Natural killer cell (primary cell): ENCODE measurements around the gene RPRM. TPM values are rescaled to one million over a fixed set of nuclear protein-coding genes. Genes with fewer than 3 reads are reported as not detected.

Experiments
- ATAC-seq, 3 donors: fragments of 150-1000 bp in 2 of 3; fragments of 200-7000 bp in 1 of 3; cut with Tn5 transposase; 1 replicate in 1 of 3; 2 replicates in 2 of 3; pipeline ENCODE4 v1.10.0; 2021; ENCODE audit warnings: mild to moderate bottlenecking in 2 of 3, moderate library complexity in 2 of 3
- DNase-seq, 2 donors: peaks; one replicate each; pipeline versions ENCODE4 v3.0.0 to v3.0.0-alpha.2; 2013 to 2021; ENCODE audit warnings: mixed read lengths in 1 of 2
- H3K27ac ChIP-seq: one replicate; pipeline ENCODE4 v1.5.1; 2013; ENCODE audit warnings: mild to moderate bottlenecking, low read length
- H3K27me3 ChIP-seq: one replicate; pipeline ENCODE4 v1.6.1; 2013; ENCODE audit warnings: low read length; ENCODE audit not compliant: control insufficient read depth, insufficient read depth
- H3K36me3 ChIP-seq: one replicate; pipeline ENCODE4 v1.6.1; 2013; ENCODE audit warnings: low read length; ENCODE audit not compliant: control insufficient read depth, insufficient read depth
- H3K4me1 ChIP-seq: one replicate; pipeline ENCODE4 v1.6.1; 2013; ENCODE audit warnings: low read length; ENCODE audit not compliant: control insufficient read depth, insufficient read depth
- H3K4me3 ChIP-seq: one replicate; pipeline ENCODE4 v1.5.1; 2013; ENCODE audit warnings: low read length
- H3K9me3 ChIP-seq: one replicate; pipeline ENCODE4 v1.6.1; 2013; ENCODE audit warnings: low read length; ENCODE audit not compliant: control insufficient read depth, insufficient read depth
- H3K27ac Mint-ChIP-seq, 2 donors: one replicate each; pipeline ENCODE4 v1.8.0; 2022; ENCODE audit warnings: mild to moderate bottlenecking in 2 of 2, mixed read lengths in 2 of 2, moderate library complexity in 1 of 2
- H3K27me3 Mint-ChIP-seq, 2 donors: one replicate each; pipeline ENCODE4 v1.8.0; 2022; ENCODE audit warnings: low read depth in 2 of 2, mixed read lengths in 2 of 2
- H3K36me3 Mint-ChIP-seq: one replicate; pipeline ENCODE4 v1.8.0; 2022; ENCODE audit warnings: mixed read lengths
- H3K4me1 Mint-ChIP-seq, 2 donors: one replicate each; pipeline ENCODE4 v1.8.0; 2022; ENCODE audit warnings: mixed read lengths in 2 of 2
- H3K4me3 Mint-ChIP-seq: one replicate; pipeline ENCODE4 v1.8.0; 2022; ENCODE audit warnings: mild to moderate bottlenecking, moderate library complexity, mixed read lengths
- H3K9me3 Mint-ChIP-seq, 2 donors: one replicate each; pipeline ENCODE4 v1.8.0; 2022; ENCODE audit warnings: mixed read lengths in 2 of 2
- CTCF ChIP-seq: fragments of 200-600 bp; IDR thresholded peaks from one replicate; pipeline ENCODE4 v1.8.0; 2022; ENCODE audit warnings: antibody characterized with exemption
- WGBS: methylation state at CpG from one replicate; pipeline ENCODE4 v1.1.7; 2013; ENCODE audit warnings: missing lambda C conversion rate; ENCODE audit not compliant: insufficient coverage; 5-methylcytosine and 5-hydroxymethylcytosine counted together
- intact Hi-C: fragments of 100-400 bp; cut with micrococcal nuclease; formaldehyde crosslinking; loops from one replicate; pipeline ENCODE4 v1.14.2; 2022
- total RNA-seq, 4 donors: library from RNA; stranded (reverse); fragments of 120-200 nt in 1 of 4; gene quantifications; one replicate each; pipeline versions ENCODE4 v1.2.3 to v1.2.4, GENCODE V29; 2013 to 2022

The RPRM gene
- total RNA-seq, 3 donors from 2014 or later (not counting 1 experiment from before 2014, with no cell fraction given): not detected

GRCh38 chr2:153476491-153476815, 2.1 kb downstream of the RPRM start:
- whole genome bisulfite sequencing: 9% methylated on average over 7 of the region's 7 CpGs
- no peak overlapping the region for H3K4me3 Mint-ChIP-seq
- Histone ChIP-seq H3K4me1 (peaks cover 22% of the 10 kb centered on the region), H3K36me3 (no peaks in the 10 kb centered on the region), H3K9me3 (no peaks in the 10 kb centered on the region), H3K4me3 (no peak overlapping the region), H3K27me3 (peaks cover 30% of the 10 kb centered on the region), H3K27ac (no peak overlapping the region)
- DNase-seq: no peak
- intact Hi-C loops: no loop called here
- H3K36me3 Mint-ChIP-seq: no peaks in the 10 kb centered on the region
- TF ChIP-seq CTCF: no peak
- ATAC-seq: no peak
- peaks cover 32 to 52% of the 10 kb centered on the region in 2 donors for H3K27me3 Mint-ChIP-seq
- peaks cover 13 to 17% of the 10 kb centered on the region in 2 donors for H3K4me1 Mint-ChIP-seq
- H3K9me3 Mint-ChIP-seq: no peaks in the 10 kb centered on the region
- no peak overlapping the region for H3K27ac Mint-ChIP-seq

- H3K9me3 ChIP-seq: no peaks in the 10 kb centered on the region
- peaks cover 13 to 17% of the 10 kb centered on the region in 2 donors for H3K4me1 Mint-ChIP-seq
- peaks cover 35 to 50% of the 10 kb centered on the region in 2 donors for H3K27me3 Mint-ChIP-seq
- intact Hi-C loops: no loop called here
- no peak for ATAC-seq
- peaks cover 29% of the 10 kb centered on the region for H3K27me3 ChIP-seq
- no peaks in the 10 kb centered on the region for H3K36me3 ChIP-seq
- WGBS: 71% methylated on average over 1 of the region's 2 CpGs
- no peaks in the 10 kb centered on the region for H3K9me3 Mint-ChIP-seq
- H3K27ac Mint-ChIP-seq: no peak overlapping the region
- H3K4me3 Mint-ChIP-seq: peak overlapping the region; percentile 6
- H3K36me3 Mint-ChIP-seq: no peaks in the 10 kb centered on the region
- H3K27ac ChIP-seq: no peak overlapping the region
- TF ChIP-seq CTCF: no peak
- H3K4me3 ChIP-seq: no peak overlapping the region
- H3K4me1 ChIP-seq: peaks cover 22% of the 10 kb centered on the region
- DNase-seq: no peak
These were observed 3.6 kb downstream of the RPRM start for GRCh38 chr2:153474876-153475435.

- H3K27me3 ChIP-seq: peaks cover 24% of the 10 kb centered on the region
- Mint-ChIP-seq H3K36me3 (no peaks in the 10 kb centered on the region), H3K4me3 (no peak overlapping the region), H3K27me3 (peaks cover 35 to 44% of the 10 kb centered on the region in 2 donors), H3K27ac (no peak overlapping the region), H3K9me3 (no peaks in the 10 kb centered on the region), H3K4me1 (peaks cover 13 to 17% of the 10 kb centered on the region in 2 donors)
- no peaks in the 10 kb centered on the region for H3K36me3 ChIP-seq
- H3K9me3 ChIP-seq: no peaks in the 10 kb centered on the region
- ATAC-seq: no peak
- no peak for DNase-seq
- no peak overlapping the region for H3K27ac ChIP-seq
- intact Hi-C loops: no loop called here
- 14% methylated on average over 1 of the region's 1 CpG for WGBS
- H3K4me3 ChIP-seq: no peak overlapping the region
- TF ChIP-seq CTCF: no peak
- peaks cover 22% of the 10 kb centered on the region for H3K4me1 ChIP-seq
These were observed 4.2 kb downstream of the RPRM start for GRCh38 chr2:153474407-153474806.

- no peaks in the 10 kb centered on the region for H3K4me1 ChIP-seq
- H3K27me3 Mint-ChIP-seq: peaks cover 14 to 23% of the 10 kb centered on the region in 2 donors
- intact Hi-C loops: no loop called here
- H3K27ac Mint-ChIP-seq: no peak overlapping the region
- WGBS: 77% methylated on average over 4 of the region's 4 CpGs
- H3K36me3 Mint-ChIP-seq: no peaks in the 10 kb centered on the region
- DNase-seq (no peak), ATAC-seq (no peak)
- H3K9me3 ChIP-seq: no peaks in the 10 kb centered on the region
- H3K4me3 Mint-ChIP-seq: no peak overlapping the region
- no peak overlapping the region for H3K4me3 ChIP-seq
- no peaks in the 10 kb centered on the region for H3K36me3 ChIP-seq
- peaks cover 6% of the 10 kb centered on the region for H3K27me3 ChIP-seq
- TF ChIP-seq CTCF: no peak
- H3K27ac ChIP-seq: no peak overlapping the region
- no peaks in the 10 kb centered on the region for H3K9me3 Mint-ChIP-seq
- H3K4me1 Mint-ChIP-seq: no peaks in the 10 kb centered on the region
These were observed 7.7 kb downstream of the RPRM start for GRCh38 chr2:153470867-153471266.
